ENCODE data around the gene CARD10.

Gene CARD10

GRCh38 chr22:37461961-37462360 lies 57.3 kb downstream of the CARD10 start:
- Histone ChIP-seq H3K4me3 (ENCODE audit: low read depth in 1 of 5, low read length in 5 of 5) (no peak overlapping the region), H3K27ac (ENCODE audit: low read depth, low read length) (no peak overlapping the region), H3K36me3 (ENCODE audit: control insufficient read depth in 5 of 5, insufficient read depth in 5 of 5, low read length in 5 of 5) (peaks cover 0 to 13% (median 0%) of the 10 kb centered on the region in 5 donors), H3K27me3 (ENCODE audit: control insufficient read depth in 5 of 5, insufficient read depth in 4 of 5, low read length in 5 of 5) (peaks cover 5 to 24% (median 9%) of the 10 kb centered on the region in 5 donors), H3K9me3 (ENCODE audit: control insufficient read depth in 5 of 5, low read length in 5 of 5) (no peaks in the 10 kb centered on the region), H3K9ac (ENCODE audit: low read length in 5 of 5) (no peak overlapping the region), H3K4me1 (ENCODE audit: control insufficient read depth in 5 of 5, insufficient read depth in 5 of 5, low read length in 5 of 5) (no peaks in the 10 kb centered on the region)

GRCh38 chr22:37460684-37461083 lies 58.5 kb downstream of the CARD10 start:
- Histone ChIP-seq H3K9me3 (ENCODE audit: control insufficient read depth in 5 of 5, low read length in 5 of 5) (no peaks in the 10 kb centered on the region), H3K4me1 (ENCODE audit: control insufficient read depth in 5 of 5, insufficient read depth in 5 of 5, low read length in 5 of 5) (no peaks in the 10 kb centered on the region), H3K27me3 (ENCODE audit: control insufficient read depth in 5 of 5, insufficient read depth in 4 of 5, low read length in 5 of 5) (peaks cover 2 to 26% (median 18%) of the 10 kb centered on the region in 5 donors), H3K36me3 (ENCODE audit: control insufficient read depth in 5 of 5, insufficient read depth in 5 of 5, low read length in 5 of 5) (peaks cover 0 to 5% (median 0%) of the 10 kb centered on the region in 5 donors), H3K9ac (ENCODE audit: low read length in 5 of 5) (no peak overlapping the region), H3K4me3 (ENCODE audit: low read depth in 1 of 5, low read length in 5 of 5) (no peak overlapping the region), H3K27ac (ENCODE audit: low read depth, low read length) (no peak overlapping the region)

- Histone ChIP-seq H3K9me3 (ENCODE audit: control insufficient read depth in 5 of 5, low read length in 5 of 5) (peaks cover 0 to 2% (median under 1%) of the 10 kb centered on the region in 5 donors), H3K27ac (ENCODE audit: low read depth, low read length) (no peak overlapping the region), H3K4me1 (ENCODE audit: control insufficient read depth in 5 of 5, insufficient read depth in 5 of 5, low read length in 5 of 5) (no peaks in the 10 kb centered on the region), H3K36me3 (ENCODE audit: control insufficient read depth in 5 of 5, insufficient read depth in 5 of 5, low read length in 5 of 5) (no peaks in the 10 kb centered on the region), H3K9ac (ENCODE audit: low read length in 5 of 5) (no peak overlapping the region), H3K4me3 (ENCODE audit: low read depth in 1 of 5, low read length in 5 of 5) (no peak overlapping the region), H3K27me3 (ENCODE audit: control insufficient read depth in 5 of 5, insufficient read depth in 4 of 5, low read length in 5 of 5) (peaks cover 3 to 27% (median 23%) of the 10 kb centered on the region in 5 donors)
Observed at GRCh38 chr22:37459206-37459605, 60.0 kb downstream of the CARD10 start.

GRCh38 chr22:37457093-37457893 lies 61.9 kb downstream of the CARD10 start:
- Histone ChIP-seq H3K4me1 (ENCODE audit: control insufficient read depth in 5 of 5, insufficient read depth in 5 of 5, low read length in 5 of 5) (no peaks in the 10 kb centered on the region), H3K27ac (ENCODE audit: low read depth, low read length) (no peak overlapping the region), H3K36me3 (ENCODE audit: control insufficient read depth in 5 of 5, insufficient read depth in 5 of 5, low read length in 5 of 5) (no peaks in the 10 kb centered on the region), H3K4me3 (ENCODE audit: low read depth in 1 of 5, low read length in 5 of 5) (no peak overlapping the region), H3K9me3 (ENCODE audit: control insufficient read depth in 5 of 5, low read length in 5 of 5) (peaks cover 0 to 4% (median 2%) of the 10 kb centered on the region in 5 donors), H3K27me3 (ENCODE audit: control insufficient read depth in 5 of 5, insufficient read depth in 4 of 5, low read length in 5 of 5) (peaks cover 3 to 28% (median 24%) of the 10 kb centered on the region in 5 donors), H3K9ac (ENCODE audit: low read length in 5 of 5) (no peak overlapping the region)

GRCh38 chr22:37456346-37456745 lies 62.9 kb downstream of the CARD10 start:
- H3K27me3 ChIP-seq (ENCODE audit: control insufficient read depth in 5 of 5, insufficient read depth in 4 of 5, low read length in 5 of 5): peaks cover 3 to 24% (median 21%) of the 10 kb centered on the region in 5 donors
- no peaks in the 10 kb centered on the region for H3K4me1 ChIP-seq (ENCODE audit: control insufficient read depth in 5 of 5, insufficient read depth in 5 of 5, low read length in 5 of 5)
- peaks cover 0 to 7% (median 2%) of the 10 kb centered on the region in 5 donors for H3K9me3 ChIP-seq (ENCODE audit: control insufficient read depth in 5 of 5, low read length in 5 of 5)
- no peaks in the 10 kb centered on the region for H3K36me3 ChIP-seq (ENCODE audit: control insufficient read depth in 5 of 5, insufficient read depth in 5 of 5, low read length in 5 of 5)
- no peak overlapping the region for H3K4me3 ChIP-seq (ENCODE audit: low read depth in 1 of 5, low read length in 5 of 5)
- no peak overlapping the region for H3K27ac ChIP-seq (ENCODE audit: low read depth, low read length)
- no peak overlapping the region for H3K9ac ChIP-seq (ENCODE audit: low read length in 5 of 5)

GRCh38 chr22:37455896-37456295 lies 63.3 kb downstream of the CARD10 start:
- Histone ChIP-seq H3K4me1 (ENCODE audit: control insufficient read depth in 5 of 5, insufficient read depth in 5 of 5, low read length in 5 of 5) (no peaks in the 10 kb centered on the region), H3K9ac (ENCODE audit: low read length in 5 of 5) (no peak overlapping the region), H3K9me3 (ENCODE audit: control insufficient read depth in 5 of 5, low read length in 5 of 5) (peaks cover 0 to 11% (median 2%) of the 10 kb centered on the region in 5 donors), H3K36me3 (ENCODE audit: control insufficient read depth in 5 of 5, insufficient read depth in 5 of 5, low read length in 5 of 5) (no peaks in the 10 kb centered on the region), H3K27me3 (ENCODE audit: control insufficient read depth in 5 of 5, insufficient read depth in 4 of 5, low read length in 5 of 5) (peaks cover 3 to 24% (median 21%) of the 10 kb centered on the region in 5 donors), H3K4me3 (ENCODE audit: low read depth in 1 of 5, low read length in 5 of 5) (no peak overlapping the region), H3K27ac (ENCODE audit: low read depth, low read length) (no peak overlapping the region)

- H3K27ac ChIP-seq (ENCODE audit: low read depth, low read length): no peak overlapping the region
- peaks cover 3 to 24% (median 21%) of the 10 kb centered on the region in 5 donors for H3K27me3 ChIP-seq (ENCODE audit: control insufficient read depth in 5 of 5, insufficient read depth in 4 of 5, low read length in 5 of 5)
- H3K4me3 ChIP-seq (ENCODE audit: low read depth in 1 of 5, low read length in 5 of 5): no peak overlapping the region
- peaks cover 0 to 13% (median 2%) of the 10 kb centered on the region in 5 donors for H3K9me3 ChIP-seq (ENCODE audit: control insufficient read depth in 5 of 5, low read length in 5 of 5)
- no peaks in the 10 kb centered on the region for H3K4me1 ChIP-seq (ENCODE audit: control insufficient read depth in 5 of 5, insufficient read depth in 5 of 5, low read length in 5 of 5)
- H3K36me3 ChIP-seq (ENCODE audit: control insufficient read depth in 5 of 5, insufficient read depth in 5 of 5, low read length in 5 of 5): no peaks in the 10 kb centered on the region
- H3K9ac ChIP-seq (ENCODE audit: low read length in 5 of 5): no peak overlapping the region
Observed at GRCh38 chr22:37454857-37455686, 64.1 kb downstream of the CARD10 start.

- no peak overlapping the region for H3K4me3 ChIP-seq (ENCODE audit: low read depth in 1 of 5, low read length in 5 of 5)
- no peak overlapping the region for H3K9ac ChIP-seq (ENCODE audit: low read length in 5 of 5)
- peaks cover 0 to 13% (median 2%) of the 10 kb centered on the region in 5 donors for H3K9me3 ChIP-seq (ENCODE audit: control insufficient read depth in 5 of 5, low read length in 5 of 5)
- H3K36me3 ChIP-seq (ENCODE audit: control insufficient read depth in 5 of 5, insufficient read depth in 5 of 5, low read length in 5 of 5): no peaks in the 10 kb centered on the region
- peaks cover 10 to 30% (median 21%) of the 10 kb centered on the region in 5 donors for H3K27me3 ChIP-seq (ENCODE audit: control insufficient read depth in 5 of 5, insufficient read depth in 4 of 5, low read length in 5 of 5)
- H3K27ac ChIP-seq (ENCODE audit: low read depth, low read length): no peak overlapping the region
- peaks cover 0 to 3% (median 0%) of the 10 kb centered on the region in 5 donors for H3K4me1 ChIP-seq (ENCODE audit: control insufficient read depth in 5 of 5, insufficient read depth in 5 of 5, low read length in 5 of 5)
Observed at GRCh38 chr22:37453696-37454095, 65.5 kb downstream of the CARD10 start.

- H3K27me3 ChIP-seq (ENCODE audit: control insufficient read depth in 5 of 5, insufficient read depth in 4 of 5, low read length in 5 of 5): peaks cover 21 to 32% (median 23%) of the 10 kb centered on the region in 5 donors
- peaks cover 0 to 13% (median 2%) of the 10 kb centered on the region in 5 donors for H3K9me3 ChIP-seq (ENCODE audit: control insufficient read depth in 5 of 5, low read length in 5 of 5)
- H3K27ac ChIP-seq (ENCODE audit: low read depth, low read length): no peak overlapping the region
- H3K4me3 ChIP-seq (ENCODE audit: low read depth in 1 of 5, low read length in 5 of 5): no peak overlapping the region
- H3K9ac ChIP-seq (ENCODE audit: low read length in 5 of 5): no peak overlapping the region
- peaks cover 0 to 3% (median 0%) of the 10 kb centered on the region in 5 donors for H3K4me1 ChIP-seq (ENCODE audit: control insufficient read depth in 5 of 5, insufficient read depth in 5 of 5, low read length in 5 of 5)
- no peaks in the 10 kb centered on the region for H3K36me3 ChIP-seq (ENCODE audit: control insufficient read depth in 5 of 5, insufficient read depth in 5 of 5, low read length in 5 of 5)
Observed at GRCh38 chr22:37451218-37451617, 68.0 kb downstream of the CARD10 start.

Data from subcutaneous abdominal adipose tissue (tissue), 5 donors.